Effector memory CD8-positive, alpha-beta T cell (primary cell): ENCODE results near the gene CREB3L1.
A peak's percentile ranks its signal among the peaks of the same experiment; 100 is the strongest.

Experiments used
- ATAC-seq: fragments of 150-1000 bp; cut with Tn5 transposase; replicated peaks from 2 replicates; pipeline ENCODE4 v1.10.0; 2021; ENCODE audit warnings: mild to moderate bottlenecking, moderate library complexity
- DNase-seq, 3 experiments: peaks; one replicate each; pipeline ENCODE4 v3.0.0; 2021
- H3K27ac Mint-ChIP-seq, 2 donors: one replicate each; pipeline ENCODE4 v1.8.0; 2022; ENCODE audit warnings: mild to moderate bottlenecking in 2 of 2, mixed read lengths in 2 of 2, moderate library complexity in 2 of 2
- H3K27me3 Mint-ChIP-seq, 2 donors: one replicate each; pipeline ENCODE4 v1.8.0; 2022; ENCODE audit warnings: mixed read lengths in 2 of 2
- H3K36me3 Mint-ChIP-seq: one replicate; pipeline ENCODE4 v1.8.0; 2022; ENCODE audit warnings: mild to moderate bottlenecking, moderate library complexity, mixed read lengths; ENCODE audit not compliant: insufficient read depth
- H3K4me1 Mint-ChIP-seq, 2 donors: one replicate each; pipeline ENCODE4 v1.8.0; 2022; ENCODE audit warnings: low read depth in 2 of 2, mixed read lengths in 2 of 2
- H3K4me3 Mint-ChIP-seq, 2 donors: one replicate each; pipeline ENCODE4 v1.8.0; 2022; ENCODE audit warnings: mild to moderate bottlenecking in 2 of 2, mixed read lengths in 2 of 2, moderate library complexity in 2 of 2
- H3K9me3 Mint-ChIP-seq, 2 donors: one replicate each; pipeline ENCODE4 v1.8.0; 2022; ENCODE audit warnings: mixed read lengths in 2 of 2

Gene CREB3L1

GRCh38 chr11:46346886-46347636 lies 69.6 kb downstream of the CREB3L1 start, which contains the start of gene DGKZ:
Gene DGKZ (plus strand): TSS chr11:46347463. CDS start chr11:46347660, 197 bp downstream.
- H3K4me1 Mint-ChIP-seq: peaks cover 55 to 58% of the 10 kb centered on the region in 2 donors
- H3K9me3 Mint-ChIP-seq: no peaks in the 10 kb centered on the region
- H3K27ac Mint-ChIP-seq: peak within 1 kb of the TSS; percentile 89 to 91
- H3K36me3 Mint-ChIP-seq: peaks cover 38% of the 10 kb centered on the region
- ATAC-seq: peak; percentile 75
- H3K4me3 Mint-ChIP-seq: peak within 1 kb of the TSS; percentile 97 to 98
- peak; percentile 89 to 96 (median 95) for DNase-seq
- H3K27me3 Mint-ChIP-seq: peaks cover 0 to 7% of the 10 kb centered on the region in 2 donors

- peaks cover 0 to 7% of the 10 kb centered on the region in 2 donors for H3K27me3 Mint-ChIP-seq
- ATAC-seq (no peak), DNase-seq (peak in 2 of 3 experiments; percentile 15 to 28)
- H3K4me3 Mint-ChIP-seq: peak overlapping the region; percentile 97 to 98
- H3K36me3 Mint-ChIP-seq: peaks cover 45% of the 10 kb centered on the region
- peak overlapping the region in 1 of 2 donors; percentile 91 for H3K27ac Mint-ChIP-seq
- no peaks in the 10 kb centered on the region for H3K9me3 Mint-ChIP-seq
- H3K4me1 Mint-ChIP-seq: peaks cover 59% of the 10 kb centered on the region in 2 donors
Observed at GRCh38 chr11:46347637-46348311, 70.3 kb downstream of the CREB3L1 start.

GRCh38 chr11:46348566-46349401 lies 71.3 kb downstream of the CREB3L1 start:
- Mint-ChIP-seq H3K4me3 (peak overlapping the region; percentile 97 to 98), H3K4me1 (peaks cover 69 to 70% of the 10 kb centered on the region in 2 donors), H3K27me3 (peaks cover 0 to 7% of the 10 kb centered on the region in 2 donors), H3K9me3 (no peaks in the 10 kb centered on the region), H3K36me3 (peaks cover 44% of the 10 kb centered on the region), H3K27ac (peak overlapping the region; percentile 89 to 91)
- DNase-seq (peak; percentile 54 to 67 (median 57)), ATAC-seq (peak; percentile 51)

- Mint-ChIP-seq H3K4me1 (peaks cover 72 to 73% of the 10 kb centered on the region in 2 donors), H3K4me3 (peak overlapping the region; percentile 97 to 98), H3K36me3 (peaks cover 43% of the 10 kb centered on the region), H3K9me3 (no peaks in the 10 kb centered on the region), H3K27ac (peak overlapping the region; percentile 89 to 95), H3K27me3 (no peaks in the 10 kb centered on the region)
- ATAC-seq (no peak), DNase-seq (no peak)
Observed at GRCh38 chr11:46350695-46351094, 73.2 kb downstream of the CREB3L1 start.

GRCh38 chr11:46351148-46351547 lies 73.7 kb downstream of the CREB3L1 start:
- Mint-ChIP-seq H3K9me3 (no peaks in the 10 kb centered on the region), H3K27ac (peak overlapping the region; percentile 82 to 95), H3K36me3 (peaks cover 40% of the 10 kb centered on the region), H3K4me1 (peaks cover 72 to 73% of the 10 kb centered on the region in 2 donors), H3K4me3 (peak overlapping the region; percentile 97 to 98), H3K27me3 (no peaks in the 10 kb centered on the region)
- ATAC-seq (no peak), DNase-seq (no peak)

GRCh38 chr11:46351606-46352005 lies 74.1 kb downstream of the CREB3L1 start:
- DNase-seq: no peak
- Mint-ChIP-seq H3K4me3 (peak overlapping the region; percentile 97 to 98), H3K36me3 (peaks cover 40% of the 10 kb centered on the region), H3K9me3 (no peaks in the 10 kb centered on the region), H3K4me1 (peaks cover 72 to 73% of the 10 kb centered on the region in 2 donors), H3K27me3 (no peaks in the 10 kb centered on the region), H3K27ac (peak overlapping the region; percentile 82 to 95)
- ATAC-seq: no peak

GRCh38 chr11:46352063-46352841 lies 74.8 kb downstream of the CREB3L1 start:
- Mint-ChIP-seq H3K36me3 (peaks cover 37% of the 10 kb centered on the region), H3K27me3 (no peaks in the 10 kb centered on the region), H3K27ac (peak overlapping the region; percentile 82 to 95), H3K9me3 (no peaks in the 10 kb centered on the region), H3K4me1 (peaks cover 73 to 75% of the 10 kb centered on the region in 2 donors), H3K4me3 (peak overlapping the region; percentile 97 to 98)
- ATAC-seq (peak; percentile 53), DNase-seq (peak; percentile 78 to 82 (median 81))

DNA sequence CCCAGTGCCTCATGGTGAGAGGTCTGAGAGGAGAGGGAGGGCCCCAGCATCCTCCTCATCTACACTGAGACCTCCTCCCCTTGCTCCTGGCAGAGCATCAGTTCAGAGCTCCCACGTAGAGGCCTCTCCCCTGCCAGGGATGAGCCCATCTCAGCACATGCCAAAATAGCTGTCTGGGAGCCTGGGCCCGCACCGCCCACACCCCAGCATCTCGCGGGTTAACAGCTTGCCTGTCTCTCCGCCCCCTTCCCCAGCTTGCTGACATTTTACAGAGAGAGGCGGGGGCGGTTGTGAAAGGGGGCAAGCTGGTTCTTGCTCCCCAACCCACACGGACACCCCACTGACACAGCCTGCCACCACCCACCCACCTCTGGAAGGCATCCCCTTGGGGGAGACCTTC lies 76.2 kb downstream of the CREB3L1 start:
- Mint-ChIP-seq H3K9me3 (no peaks in the 10 kb centered on the region), H3K4me1 (peaks cover 81 to 83% of the 10 kb centered on the region in 2 donors), H3K27me3 (no peaks in the 10 kb centered on the region), H3K27ac (peak overlapping the region; percentile 82 to 95), H3K36me3 (peaks cover 32% of the 10 kb centered on the region), H3K4me3 (peak overlapping the region; percentile 97 to 98)
- ATAC-seq: no peak
- no peak for DNase-seq

- Mint-ChIP-seq H3K27me3 (no peaks in the 10 kb centered on the region), H3K36me3 (peaks cover 26% of the 10 kb centered on the region), H3K9me3 (no peaks in the 10 kb centered on the region), H3K4me3 (peak overlapping the region; percentile 56 to 69), H3K4me1 (peaks cover 65 to 74% of the 10 kb centered on the region in 2 donors), H3K27ac (peak overlapping the region; percentile 84 to 90)
- ATAC-seq (no peak), DNase-seq (no peak)
Observed at GRCh38 chr11:46356924-46357482, 79.5 kb downstream of the CREB3L1 start.

GRCh38 chr11:46357483-46357936 lies 80.0 kb downstream of the CREB3L1 start:
- H3K36me3 Mint-ChIP-seq: peaks cover 21% of the 10 kb centered on the region
- DNase-seq (no peak), ATAC-seq (no peak)
- H3K4me1 Mint-ChIP-seq: peaks cover 66 to 74% of the 10 kb centered on the region in 2 donors
- no peaks in the 10 kb centered on the region for H3K27me3 Mint-ChIP-seq
- peak overlapping the region; percentile 56 to 69 for H3K4me3 Mint-ChIP-seq
- no peaks in the 10 kb centered on the region for H3K9me3 Mint-ChIP-seq
- peak overlapping the region; percentile 84 to 90 for H3K27ac Mint-ChIP-seq

- no peaks in the 10 kb centered on the region for H3K9me3 Mint-ChIP-seq
- peaks cover 65 to 67% of the 10 kb centered on the region in 2 donors for H3K4me1 Mint-ChIP-seq
- peak overlapping the region; percentile 20 to 86 for H3K4me3 Mint-ChIP-seq
- DNase-seq (no peak), ATAC-seq (no peak)
- H3K27ac Mint-ChIP-seq: peak overlapping the region; percentile 92 to 97
- no peaks in the 10 kb centered on the region for H3K27me3 Mint-ChIP-seq
- H3K36me3 Mint-ChIP-seq: peaks cover 29% of the 10 kb centered on the region
Observed at GRCh38 chr11:46359953-46360352, 82.5 kb downstream of the CREB3L1 start.

- Mint-ChIP-seq H3K4me3 (peak overlapping the region; percentile 86 to 88), H3K36me3 (peaks cover 30% of the 10 kb centered on the region), H3K27ac (peak overlapping the region; percentile 92 to 97), H3K4me1 (peaks cover 67 to 68% of the 10 kb centered on the region in 2 donors), H3K9me3 (no peaks in the 10 kb centered on the region), H3K27me3 (no peaks in the 10 kb centered on the region)
- ATAC-seq (peak; percentile 59), DNase-seq (no peak)
Observed at GRCh38 chr11:46360878-46361277, 83.4 kb downstream of the CREB3L1 start.
